H4 (cell line): ENCODE data around the gene CDKN2A. TPM values are rescaled to one million over a fixed set of nuclear protein-coding genes. Genes with fewer than 3 reads are reported as not detected.

Experiments
- DNase-seq: peaks from one replicate; pipeline ENCODE4 v3.0.0-alpha.2; 2015; ENCODE audit warnings: low spot score
- total RNA-seq: library from RNA; depleted of rRNA; stranded (reverse); fragments of >200 nt; shearing (Covaris generic); gene quantifications from 2 replicates; pipeline ENCODE4 v1.2.3, GENCODE V29; 2014; rRNA removed

CDKN2A gene
- total RNA-seq, 1 experiment from 2014 or later = 0.68 TPM

DNA sequence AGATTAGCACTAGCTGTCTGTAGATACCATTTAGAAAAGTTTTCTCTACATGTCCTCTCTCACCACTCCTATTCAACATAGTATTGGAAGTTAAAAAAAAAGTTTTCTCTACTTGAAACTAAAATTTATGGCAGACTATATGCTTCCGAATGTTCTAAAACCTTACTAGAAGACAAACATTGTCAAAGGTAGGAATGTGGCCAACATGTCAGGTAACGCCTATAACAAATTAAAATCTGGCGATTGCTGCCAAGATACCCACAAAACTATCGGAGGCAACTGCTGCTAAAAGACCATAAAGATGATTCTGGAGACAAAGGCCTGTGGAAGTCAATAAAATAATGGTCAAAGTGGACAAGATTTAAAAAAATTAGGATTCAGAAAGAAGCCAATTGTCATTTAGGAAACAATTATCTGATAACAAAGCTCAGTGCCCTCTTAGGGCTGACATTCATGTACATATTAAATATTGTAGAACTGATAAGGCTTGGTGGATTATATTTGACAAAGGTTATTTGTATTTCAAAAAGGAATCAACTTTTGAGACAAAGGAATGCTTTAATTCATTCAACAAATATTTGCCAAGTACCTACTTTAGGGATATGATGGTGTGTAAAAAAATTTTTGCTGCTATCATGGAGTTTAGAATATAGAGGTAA lies 52.7 kb downstream of the CDKN2A start:
- no peak for DNase-seq

DNA sequence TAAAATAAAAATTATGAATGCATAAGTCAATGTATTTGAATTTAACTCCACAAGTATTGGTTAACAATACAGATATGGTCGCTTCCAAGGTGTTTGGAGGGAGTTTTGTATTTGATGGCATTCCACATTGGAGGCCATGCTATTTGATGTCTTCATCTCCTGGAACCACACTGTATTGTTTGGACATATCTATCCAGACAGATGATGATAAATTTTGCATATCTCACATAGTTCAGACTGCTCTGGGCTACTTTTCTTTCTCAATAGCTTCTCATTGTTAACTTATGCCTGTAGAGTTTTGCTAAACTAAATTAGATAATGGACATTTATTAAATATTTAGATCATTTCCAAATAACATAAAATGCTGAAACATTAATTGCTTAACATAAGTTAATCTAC lies 58.0 kb downstream of the CDKN2A start:
- DNase-seq = no peak

DNA sequence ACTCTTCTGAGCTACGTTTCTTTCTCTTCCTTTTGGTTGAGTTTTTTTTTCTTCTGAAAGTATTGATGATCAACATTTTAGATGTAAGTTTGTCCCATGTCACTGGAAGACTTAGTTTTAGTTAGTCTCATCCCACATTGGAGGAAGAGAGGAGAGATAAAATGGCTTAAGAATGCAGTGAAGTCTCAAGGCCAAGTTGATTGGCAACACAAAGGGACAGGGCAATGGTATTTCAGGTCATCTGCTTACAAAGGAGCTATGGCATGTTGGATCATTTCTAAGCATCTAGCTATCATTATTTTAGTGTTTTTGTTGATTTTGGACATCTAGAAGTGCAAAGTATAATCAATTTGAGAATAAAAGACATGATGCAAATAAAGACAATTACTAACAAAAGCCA lies 58.6 kb downstream of the CDKN2A start:
- no peak for DNase-seq

DNA sequence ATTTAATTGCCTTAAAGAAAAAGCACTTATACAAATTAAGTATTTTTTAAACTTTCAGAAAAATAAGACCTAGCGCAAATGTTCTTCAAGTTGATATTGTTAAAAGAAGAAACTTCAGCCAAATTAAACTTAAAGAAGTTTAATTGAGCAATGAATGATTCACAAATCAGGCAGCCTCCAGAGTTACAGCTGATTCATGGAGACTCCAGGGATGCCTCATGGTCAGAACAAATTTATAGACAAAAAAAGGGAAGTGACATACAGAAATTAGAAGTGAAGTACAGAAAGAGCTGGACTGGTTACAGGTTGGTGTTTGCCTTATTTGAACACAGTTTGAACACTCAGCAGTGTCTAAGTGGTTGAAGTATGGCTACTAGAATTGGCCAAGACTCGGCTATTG lies 60.3 kb downstream of the CDKN2A start:
- DNase-seq = no peak

DNA sequence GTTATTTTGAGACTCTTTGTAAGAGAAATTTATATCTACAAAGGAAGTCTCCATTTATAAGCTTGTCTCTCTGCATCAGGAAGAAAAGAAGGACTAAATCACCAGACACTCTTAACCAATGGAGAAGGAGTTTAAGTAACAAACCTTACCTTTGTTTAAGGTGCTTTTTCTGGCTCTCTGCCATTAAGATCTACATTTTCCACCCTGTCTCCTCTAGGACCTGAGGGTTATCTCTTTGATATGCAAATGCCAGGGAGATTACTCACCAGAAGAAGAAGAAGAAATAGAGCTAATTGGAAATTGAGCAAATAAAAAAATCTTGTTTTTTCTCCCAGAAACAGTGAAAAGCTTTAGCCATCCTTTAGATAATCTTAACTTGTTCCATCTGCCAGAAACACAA lies 60.9 kb downstream of the CDKN2A start:
- DNase-seq = no peak

DNA sequence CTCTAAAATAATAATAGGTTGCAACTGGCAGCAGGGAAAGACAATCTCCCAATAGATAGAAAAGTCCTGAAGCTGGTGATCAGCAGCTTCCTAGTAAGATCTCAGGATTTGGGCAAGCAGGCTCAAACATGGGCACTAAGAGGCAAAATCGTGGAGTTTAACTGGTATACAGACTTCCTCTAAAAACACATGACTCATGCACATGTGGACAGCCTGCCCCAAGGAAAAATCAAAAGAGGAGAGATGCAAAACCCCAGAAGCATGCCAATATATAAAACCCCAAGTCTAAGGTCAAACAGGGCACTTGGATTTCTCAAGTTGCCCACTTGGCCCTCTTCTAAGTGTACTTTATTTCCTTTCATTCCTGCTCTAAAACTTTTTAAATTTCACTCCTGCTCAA lies 62.8 kb downstream of the CDKN2A start:
- DNase-seq = no peak

DNA sequence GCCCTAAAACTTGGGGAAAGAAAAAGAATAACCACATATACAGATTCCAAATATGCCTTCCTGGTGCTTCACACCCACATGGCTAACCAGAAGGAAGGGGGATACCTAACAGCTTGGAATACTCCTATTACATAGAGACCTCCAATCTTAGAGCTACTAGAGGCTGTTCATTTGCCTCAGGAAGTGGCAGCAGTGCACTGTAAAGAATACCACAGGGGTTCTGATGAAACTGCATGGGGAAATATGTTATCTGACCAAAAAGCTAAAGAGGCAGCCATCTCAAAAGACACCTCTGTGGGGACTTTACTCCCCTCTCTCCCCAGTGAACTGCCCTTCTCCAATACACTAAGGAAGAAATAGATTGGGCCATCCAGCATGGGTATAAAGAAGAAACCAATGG lies 66.4 kb downstream of the CDKN2A start:
- DNase-seq = no peak

DNA sequence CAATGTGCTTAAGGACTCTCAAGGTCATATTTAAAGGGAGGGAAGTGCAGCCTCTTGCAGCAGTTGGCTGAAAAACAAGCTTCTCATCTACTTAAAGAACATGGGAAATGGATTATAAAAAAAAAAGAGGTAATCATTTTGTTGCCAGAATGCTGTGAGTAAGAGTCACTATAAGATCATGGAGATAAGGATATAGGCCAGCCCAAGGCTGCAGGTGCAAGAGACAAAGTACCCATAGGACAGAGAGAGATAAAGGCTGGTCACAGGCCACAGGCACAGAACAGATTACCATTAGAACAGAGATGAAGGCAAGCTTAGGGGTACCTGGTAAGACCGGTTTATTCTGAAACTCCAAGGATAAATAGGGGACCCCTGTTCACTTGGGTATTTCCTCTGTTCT lies 70.5 kb downstream of the CDKN2A start:
- no peak for DNase-seq

DNA sequence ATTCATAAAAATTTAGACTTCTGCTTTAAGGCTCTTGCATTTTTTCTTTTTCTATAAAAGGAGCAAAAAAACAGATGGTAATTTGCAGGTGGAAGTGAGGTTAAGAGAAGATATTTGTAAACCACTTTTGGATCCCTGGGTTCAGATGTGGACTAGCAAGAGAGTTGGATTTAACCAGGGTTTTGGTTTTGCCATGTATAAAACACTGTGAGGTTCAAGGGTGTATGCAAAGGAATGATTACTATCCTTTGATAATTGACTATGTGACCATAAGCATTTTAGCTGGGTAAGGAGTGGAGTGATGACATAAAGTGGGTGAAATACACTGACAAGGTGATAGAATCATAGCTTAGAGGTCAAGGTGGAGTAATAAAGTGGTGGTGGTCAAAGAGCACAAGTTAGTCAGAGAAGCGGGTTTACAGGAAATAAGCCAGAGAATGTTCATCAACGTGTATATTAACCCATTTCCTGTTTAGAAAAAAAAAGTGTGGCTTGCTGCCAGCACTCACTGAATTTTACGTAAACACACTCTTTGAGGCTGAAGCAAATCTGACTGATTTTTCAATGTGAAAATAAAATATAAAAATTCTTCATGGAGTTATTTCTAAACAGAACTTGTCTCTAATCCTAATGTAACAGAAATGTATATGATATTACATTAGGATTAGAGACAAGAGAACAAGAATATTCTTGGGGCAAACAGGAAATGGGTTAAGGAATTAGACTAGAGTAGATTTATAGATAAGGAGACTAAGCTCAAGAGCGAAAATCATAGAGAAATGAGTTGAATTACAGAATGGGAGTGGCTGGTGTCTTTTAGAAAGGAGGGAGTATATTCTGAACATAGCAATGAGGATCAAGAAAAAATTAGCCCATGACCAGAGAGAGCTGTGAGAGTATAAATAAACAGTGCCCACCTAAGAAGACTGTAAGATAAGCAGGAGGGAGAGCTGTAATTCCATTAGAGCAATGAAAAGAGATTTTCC lies 74.5 kb downstream of the CDKN2A start:
- DNase-seq = no peak

Other genes starting within 250 kb of the CDKN2A start
- gene MTAP, start 191.8 kb downstream of the CDKN2A start, total RNA-seq = not detected in 2 replicates
- not detected in 2 replicates for gene CDKN2B-AS1, start 399 bp upstream of the CDKN2A start, total RNA-seq
- gene CDKN2B, start 14.9 kb upstream of the CDKN2A start, total RNA-seq = not detected in 2 replicates